HG02981 (cell line): ENCODE results near the gene CAST.
"Not testable (repeated sequence)": the region's sequence is repeated elsewhere in the genome, so short reads cannot be mapped to it uniquely, and the experiment has no call there.

Experiments
- ATAC-seq: cut with Tn5 transposase; IDR thresholded peaks from one replicate; pipeline ENCODE4 v1.9.1; 2021; ENCODE audit warnings: mild to moderate bottlenecking, moderate library complexity; ENCODE audit not compliant: unreplicated experiment

Gene CAST, protein sequence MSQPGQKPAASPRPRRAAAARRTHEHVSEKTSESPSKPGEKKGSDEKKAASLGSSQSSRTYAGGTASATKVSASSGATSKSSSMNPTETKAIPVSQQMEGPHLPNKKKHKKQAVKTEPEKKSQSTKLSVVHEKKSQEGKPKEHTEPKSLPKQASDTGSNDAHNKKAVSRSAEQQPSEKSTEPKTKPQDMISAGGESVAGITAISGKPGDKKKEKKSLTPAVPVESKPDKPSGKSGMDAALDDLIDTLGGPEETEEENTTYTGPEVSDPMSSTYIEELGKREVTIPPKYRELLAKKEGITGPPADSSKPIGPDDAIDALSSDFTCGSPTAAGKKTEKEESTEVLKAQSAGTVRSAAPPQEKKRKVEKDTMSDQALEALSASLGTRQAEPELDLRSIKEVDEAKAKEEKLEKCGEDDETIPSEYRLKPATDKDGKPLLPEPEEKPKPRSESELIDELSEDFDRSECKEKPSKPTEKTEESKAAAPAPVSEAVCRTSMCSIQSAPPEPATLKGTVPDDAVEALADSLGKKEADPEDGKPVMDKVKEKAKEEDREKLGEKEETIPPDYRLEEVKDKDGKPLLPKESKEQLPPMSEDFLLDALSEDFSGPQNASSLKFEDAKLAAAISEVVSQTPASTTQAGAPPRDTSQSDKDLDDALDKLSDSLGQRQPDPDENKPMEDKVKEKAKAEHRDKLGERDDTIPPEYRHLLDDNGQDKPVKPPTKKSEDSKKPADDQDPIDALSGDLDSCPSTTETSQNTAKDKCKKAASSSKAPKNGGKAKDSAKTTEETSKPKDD

DNA sequence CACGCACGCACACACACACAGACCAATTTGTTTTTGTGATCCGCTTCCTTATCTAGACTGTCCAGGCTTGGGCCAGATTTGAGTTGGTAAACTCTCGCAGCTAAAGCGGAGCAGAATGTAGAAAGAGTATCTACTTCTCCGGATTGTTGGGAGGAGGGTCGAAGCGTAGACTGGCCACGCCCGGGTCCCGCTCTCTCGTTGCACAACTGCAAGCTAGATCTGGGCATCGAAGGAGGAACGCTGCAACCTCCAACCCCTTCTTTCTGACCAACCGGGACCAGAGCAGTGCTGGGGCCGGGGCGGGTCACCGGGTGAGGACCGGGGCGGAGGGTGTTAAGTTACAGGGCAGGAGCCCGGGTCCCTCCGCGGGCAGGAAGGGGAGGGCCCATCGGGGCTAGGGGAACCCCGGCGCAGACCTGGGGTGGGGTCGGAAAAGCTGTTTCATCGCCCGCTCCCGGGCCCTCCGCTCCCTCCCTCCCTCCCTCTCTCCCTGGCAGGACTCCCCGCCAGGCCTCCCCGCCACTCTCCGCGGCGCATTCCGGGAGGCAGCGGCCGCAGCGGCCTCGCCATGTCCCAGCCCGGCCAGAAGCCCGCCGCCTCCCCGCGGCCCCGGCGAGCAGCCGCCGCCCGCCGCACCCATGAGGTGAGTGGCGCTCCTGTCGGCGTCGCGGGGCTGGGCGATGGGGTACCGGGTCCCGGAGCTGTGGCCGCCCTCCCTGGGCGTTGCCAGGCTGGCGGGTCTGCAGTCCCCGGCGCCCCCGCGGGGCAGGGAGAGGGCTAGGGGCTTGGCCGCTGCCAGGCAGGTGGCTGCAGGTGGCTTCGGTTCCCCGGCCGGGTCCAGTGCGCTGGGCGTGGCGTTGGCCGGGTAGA, at the start of gene CAST:
TSS of gene CAST (plus strand) at position 522 of the 870 bp plus-strand sequence. CDS start at position 569, 47 bp downstream.
- peak; percentile 51 for ATAC-seq

DNA sequence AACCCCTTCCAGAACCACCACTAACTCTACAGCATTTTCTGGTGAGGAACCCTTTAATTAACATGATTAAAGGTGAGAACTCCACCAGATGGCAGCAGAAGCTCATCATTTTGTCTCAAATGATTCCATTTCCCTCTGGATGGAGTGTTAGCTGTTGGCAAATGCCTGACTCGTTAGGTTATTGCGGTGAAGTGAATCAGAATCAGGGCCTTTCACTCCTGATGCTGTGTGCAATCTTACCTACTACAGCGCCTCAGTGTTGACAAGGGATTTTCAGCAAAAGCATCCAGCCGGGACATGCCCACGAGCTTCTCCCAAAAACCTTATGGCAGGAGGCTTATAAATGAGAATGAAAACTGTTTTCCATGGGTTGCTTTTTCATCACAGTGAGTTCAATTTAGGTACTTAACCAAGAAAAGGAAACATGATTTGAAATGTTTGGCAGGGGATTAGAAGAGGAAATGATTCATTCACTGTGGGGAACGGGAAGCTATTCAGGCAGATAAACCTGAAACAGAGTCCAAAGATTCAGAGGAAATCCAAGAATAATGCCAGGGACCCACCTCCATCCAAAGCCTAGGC, 48.0 kb upstream of the CAST start:
- ATAC-seq = no peak

DNA sequence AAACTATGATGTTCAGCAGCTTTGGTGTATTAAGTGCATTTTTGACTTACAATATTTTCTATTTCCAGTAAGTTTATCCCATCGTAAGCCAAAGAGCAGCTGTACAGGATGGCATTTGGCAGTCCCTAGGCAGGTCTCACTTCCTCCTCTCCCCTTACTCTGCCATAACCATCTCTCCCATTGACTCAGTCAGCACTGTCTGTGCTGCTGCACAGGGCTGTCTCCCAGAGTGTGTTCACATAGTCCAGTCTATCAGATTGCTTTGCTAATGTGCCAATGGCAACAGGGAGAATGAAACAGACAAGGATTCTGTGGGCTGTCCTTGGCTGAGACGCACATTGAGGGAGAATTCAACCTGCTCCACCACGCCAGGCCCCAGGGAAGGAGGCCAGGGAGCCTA, 47.0 kb upstream of the CAST start:
- ATAC-seq = no peak

DNA sequence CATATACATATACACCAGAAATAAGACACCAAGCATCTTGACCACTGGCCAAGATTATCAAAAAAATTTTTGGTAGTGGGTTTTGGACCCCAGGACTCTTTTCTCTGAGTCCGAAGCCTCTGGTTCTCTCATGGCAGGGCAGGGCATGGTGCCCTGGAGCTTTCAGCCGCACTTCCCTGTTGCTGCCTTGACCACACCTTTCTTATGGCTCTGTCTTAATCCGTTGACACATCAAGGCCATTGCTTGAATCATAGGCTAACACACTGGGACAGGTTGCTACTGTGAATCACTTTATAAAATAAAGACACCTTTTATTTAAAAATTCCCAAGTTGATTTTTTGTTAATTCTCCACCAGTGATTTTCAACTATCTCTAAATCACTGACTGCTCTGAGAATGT, 45.4 kb upstream of the CAST start:
- no peak for ATAC-seq

DNA sequence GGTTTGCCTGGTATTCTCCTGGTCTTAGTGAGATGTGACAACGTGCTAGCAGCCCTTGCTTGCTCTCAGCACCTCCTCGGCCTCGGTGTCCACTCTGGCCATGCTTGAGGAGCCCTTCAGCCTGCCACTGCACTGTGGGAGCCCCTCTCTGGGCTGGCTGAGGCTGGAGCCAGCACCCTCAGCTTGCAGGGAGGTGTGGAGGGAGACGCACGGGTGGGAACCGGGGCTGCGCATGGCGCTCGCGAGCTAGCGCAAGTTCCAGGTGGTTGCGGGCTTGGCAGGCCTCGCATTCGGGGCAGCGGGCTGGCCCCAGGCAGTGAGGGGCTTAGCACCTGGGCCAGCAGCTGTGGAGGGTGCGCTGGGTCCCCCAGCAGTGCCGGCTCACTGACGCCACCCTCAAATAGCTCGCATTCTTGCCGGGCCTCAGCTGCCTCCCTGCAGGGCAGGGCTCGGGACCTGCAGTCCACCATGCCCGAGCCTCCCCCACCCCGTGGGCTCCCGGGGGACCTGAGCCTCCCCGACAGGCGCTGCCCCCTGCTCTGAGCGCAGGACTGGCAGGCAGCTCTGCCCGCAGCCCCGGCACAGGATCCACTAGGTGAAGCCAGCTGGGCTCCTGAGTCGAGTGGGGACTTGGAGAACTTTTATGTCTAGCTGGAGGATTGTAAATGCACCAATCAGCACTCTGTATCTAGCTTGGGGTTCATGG, 43.7 kb upstream of the CAST start:
- ATAC-seq = not testable (repeated sequence)

DNA sequence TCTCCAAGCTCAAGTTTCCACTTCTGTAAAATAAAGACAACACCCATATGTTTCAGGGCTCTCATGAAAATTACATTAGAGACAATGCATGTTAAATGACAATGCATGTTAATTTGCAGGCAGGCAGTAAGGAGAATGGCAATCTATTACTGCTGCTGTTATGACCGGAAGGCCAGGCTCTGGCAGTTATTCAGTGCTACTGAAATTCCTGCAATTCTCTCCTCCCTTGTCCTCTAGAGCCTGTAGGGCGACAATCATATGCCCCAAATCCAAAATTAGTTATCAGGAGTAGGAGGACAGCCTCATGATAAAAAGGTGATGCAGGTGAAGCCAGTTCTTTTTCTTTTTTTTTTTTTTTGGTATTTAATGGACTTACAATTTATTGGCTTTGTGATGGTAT, 42.2 kb upstream of the CAST start:
- ATAC-seq = no peak

DNA sequence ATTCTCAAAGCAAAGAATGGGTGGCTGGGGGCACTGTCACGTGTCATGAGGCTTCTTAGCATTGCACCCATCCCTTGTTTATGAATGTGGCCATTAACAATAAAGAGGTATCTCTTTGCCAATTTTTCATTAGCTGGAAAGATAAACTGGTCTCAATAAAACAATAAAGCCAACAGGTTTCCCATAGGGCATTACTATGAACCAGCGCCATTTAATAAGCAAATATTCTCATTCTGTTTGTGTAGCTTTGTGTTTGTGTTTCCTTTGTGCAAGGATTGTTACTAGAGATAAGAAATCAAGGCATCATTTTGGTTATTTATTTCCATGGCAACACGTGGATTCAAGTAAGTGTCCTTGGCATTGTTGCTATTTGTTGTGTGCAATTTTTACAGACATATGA, 37.6 kb upstream of the CAST start:
- no peak for ATAC-seq

DNA sequence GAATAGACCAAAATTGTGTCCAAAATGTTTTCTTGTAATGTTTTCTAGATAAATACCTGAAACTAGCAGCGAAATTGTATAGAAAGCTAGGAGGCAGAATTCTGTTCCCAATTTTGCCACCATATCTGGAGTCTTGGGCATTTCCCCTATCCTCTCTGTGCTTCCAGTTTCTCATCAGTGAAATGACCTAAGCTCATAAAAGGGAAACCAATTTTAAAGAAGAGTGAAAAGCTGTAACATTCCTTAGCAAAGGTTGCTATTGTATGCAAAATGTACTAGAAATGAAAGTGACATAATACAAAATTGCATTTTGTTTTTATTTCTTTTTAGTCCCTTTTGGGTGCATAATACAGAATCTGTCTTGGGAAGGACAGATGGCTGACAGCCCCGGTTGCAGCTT, 36.8 kb upstream of the CAST start:
- ATAC-seq = no peak

DNA sequence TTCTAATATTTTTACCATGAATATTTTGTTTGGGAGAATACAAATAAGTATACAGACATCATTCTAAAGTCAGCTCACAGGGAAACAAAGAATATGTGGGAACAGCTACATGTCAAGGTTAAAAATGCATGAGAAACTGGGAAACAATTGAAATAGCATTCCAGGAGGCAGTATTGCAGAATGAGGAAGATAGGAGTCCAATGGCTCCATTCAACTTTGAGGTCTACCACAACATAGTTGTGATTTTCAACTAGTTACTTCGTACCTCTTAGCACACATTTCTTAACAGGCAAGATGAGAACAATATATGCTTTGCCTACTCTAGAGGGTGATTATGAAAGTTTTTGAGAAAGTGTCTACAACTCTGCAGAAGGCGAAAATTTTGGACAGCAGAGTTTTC, 35.2 kb upstream of the CAST start:
- no peak for ATAC-seq

DNA sequence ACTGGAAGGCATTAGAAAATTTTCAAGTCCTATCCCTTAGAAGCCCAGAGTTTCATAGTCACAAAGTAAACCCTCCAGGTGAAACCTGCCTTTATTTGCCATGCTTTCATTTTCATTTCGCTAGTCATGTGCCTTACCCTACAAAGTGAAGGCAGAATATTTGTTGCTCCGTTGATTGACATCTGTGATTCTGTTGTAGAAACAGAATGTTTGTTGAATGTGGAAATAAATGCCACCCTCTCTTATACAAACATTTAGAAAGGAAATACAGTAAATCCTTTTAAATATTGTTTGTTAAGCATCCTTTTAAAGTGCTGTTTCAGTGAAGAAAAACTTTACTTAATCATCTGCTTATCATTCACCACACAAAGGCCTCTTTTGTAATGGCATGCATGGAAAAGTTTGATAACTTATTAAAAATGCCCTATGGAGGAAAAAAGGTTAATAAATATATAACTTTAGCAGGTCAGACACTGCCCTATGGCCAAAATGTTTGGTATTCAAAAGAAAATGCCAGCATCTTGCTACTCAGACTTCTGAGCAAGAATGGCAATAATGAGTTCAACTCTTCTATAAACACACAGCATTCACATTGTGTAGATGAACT, 34.3 kb upstream of the CAST start:
- no peak for ATAC-seq

DNA sequence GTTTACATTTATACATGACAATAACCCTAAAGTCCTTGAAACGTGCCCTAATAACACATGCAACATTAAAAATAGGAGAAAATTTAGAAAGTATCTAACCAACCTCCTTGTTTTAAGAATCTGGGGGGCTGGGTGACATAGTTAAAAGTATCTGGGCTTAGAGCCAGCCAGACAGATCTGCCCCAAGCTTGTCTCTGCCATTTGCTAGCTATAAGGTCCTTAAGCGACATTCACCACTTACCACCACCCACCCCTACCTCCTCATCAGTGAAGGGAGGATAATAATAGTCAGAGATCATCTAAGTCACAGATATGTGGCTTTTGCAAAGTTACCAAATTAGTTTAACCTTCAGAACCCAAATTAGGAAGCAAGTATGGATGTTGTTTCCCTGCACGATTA, 33.8 kb upstream of the CAST start:
- ATAC-seq = no peak

DNA sequence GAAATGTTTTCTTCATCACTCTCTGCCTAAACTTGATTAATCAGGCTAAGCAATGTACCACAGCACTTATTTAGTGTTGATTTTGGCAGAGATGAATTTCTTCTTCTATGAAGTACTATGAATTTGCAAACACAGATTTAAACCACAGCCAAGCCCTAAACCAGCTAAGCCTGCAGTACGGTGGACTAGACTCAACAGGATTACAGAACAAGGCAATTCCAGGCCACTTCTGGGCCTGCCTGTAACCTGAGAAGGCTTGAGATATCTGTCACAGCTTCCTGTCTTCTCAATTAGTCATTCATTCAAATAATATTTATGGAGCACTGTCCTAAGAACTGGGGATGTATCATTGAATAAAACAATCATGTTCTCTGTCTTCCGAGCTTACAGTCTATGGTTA, 32.4 kb upstream of the CAST start:
- no peak for ATAC-seq

DNA sequence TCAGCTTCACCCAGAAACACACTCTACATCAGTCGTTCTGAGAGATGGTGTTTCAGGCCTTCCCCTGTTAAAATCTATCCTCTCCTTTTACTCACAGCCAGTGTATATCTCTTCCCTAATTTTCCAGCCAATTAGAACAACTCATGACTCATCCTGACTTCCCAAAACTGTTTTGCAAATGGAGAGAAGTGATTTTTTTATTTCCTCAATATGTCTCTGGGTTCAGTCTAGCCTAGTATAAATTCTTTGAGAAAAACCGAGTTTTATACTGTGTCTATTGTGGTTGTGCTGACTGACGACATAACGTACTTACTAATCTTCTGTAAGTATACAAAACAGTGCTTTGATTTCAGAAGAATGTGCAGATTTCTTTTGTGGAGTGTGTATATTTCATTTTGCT, 28.4 kb upstream of the CAST start:
- ATAC-seq = no peak

DNA sequence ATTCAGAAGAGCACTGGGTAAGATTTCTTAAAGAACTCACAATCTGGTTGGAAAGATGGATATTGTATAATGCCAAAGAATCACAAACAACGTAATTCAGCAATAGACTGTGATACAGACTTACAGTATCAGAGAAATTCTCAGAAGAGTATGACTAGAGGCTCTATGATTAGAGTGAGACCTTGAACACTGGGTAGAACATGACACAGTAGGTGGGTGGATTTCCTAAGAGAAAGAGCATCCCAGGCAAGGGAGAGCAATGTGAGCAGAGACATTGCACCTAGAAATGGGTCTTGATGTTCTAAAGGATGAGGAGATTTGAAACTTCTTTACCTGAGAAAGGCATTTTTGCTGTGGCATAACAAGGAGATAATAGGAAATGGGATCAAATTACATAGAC, 27.3 kb upstream of the CAST start:
- ATAC-seq = no peak

DNA sequence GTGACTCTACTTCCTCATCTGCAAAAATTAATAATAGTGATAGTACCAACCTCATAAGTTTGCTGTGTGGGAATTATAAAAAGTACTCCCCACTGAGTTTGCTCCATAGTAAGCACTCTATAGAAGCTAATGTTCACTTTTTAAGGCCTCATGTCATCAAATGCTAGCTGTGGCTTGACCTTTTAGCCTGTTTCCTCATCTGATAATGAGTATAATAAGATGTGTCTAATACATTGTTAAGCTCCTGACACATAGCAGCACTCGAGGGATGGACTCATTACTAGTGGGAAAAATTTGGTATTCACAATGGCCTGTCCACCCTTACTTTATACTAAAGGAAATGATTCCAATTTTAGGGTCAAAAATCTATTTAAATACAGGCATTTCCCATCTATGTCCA, 26.1 kb upstream of the CAST start:
- ATAC-seq = no peak

DNA sequence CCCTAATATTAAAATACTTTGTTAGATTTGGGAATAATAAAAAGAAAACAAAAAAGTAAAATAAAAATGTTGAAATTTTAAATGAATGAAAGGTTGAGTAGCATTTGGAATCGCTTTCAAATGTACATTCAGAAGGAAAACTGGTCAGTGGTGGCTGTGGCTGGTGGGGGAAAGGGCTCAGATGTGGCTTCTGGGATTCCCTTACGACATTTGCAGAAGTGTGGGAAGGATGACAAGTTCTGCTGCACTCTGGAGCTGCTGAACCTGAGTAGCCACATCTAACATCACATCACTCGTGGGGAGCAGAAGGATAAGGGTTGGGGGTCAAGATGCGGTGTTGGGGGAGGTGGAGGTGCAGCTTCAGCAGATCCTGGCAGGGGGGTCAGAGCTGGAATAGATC, 25.6 kb upstream of the CAST start:
- ATAC-seq = no peak

DNA sequence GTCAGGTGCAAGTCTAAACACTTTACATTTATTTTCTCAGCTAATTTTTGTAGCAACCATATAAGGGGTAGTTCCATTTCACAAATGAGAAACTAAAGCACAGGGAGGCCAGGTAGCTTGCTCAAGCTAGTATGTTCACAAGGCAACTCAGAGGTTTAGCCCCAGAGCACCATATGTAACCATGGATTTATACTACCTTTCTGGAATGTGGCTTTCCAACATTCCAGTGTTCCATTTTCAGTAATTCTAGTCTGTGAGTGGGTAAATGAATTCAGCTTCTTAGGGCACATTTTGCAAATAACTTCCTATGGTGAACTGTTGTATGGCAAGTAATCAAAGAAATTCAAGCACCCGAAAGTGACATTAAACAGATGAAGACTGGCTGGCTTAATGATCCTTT, 25.0 kb upstream of the CAST start:
- ATAC-seq = no peak

DNA sequence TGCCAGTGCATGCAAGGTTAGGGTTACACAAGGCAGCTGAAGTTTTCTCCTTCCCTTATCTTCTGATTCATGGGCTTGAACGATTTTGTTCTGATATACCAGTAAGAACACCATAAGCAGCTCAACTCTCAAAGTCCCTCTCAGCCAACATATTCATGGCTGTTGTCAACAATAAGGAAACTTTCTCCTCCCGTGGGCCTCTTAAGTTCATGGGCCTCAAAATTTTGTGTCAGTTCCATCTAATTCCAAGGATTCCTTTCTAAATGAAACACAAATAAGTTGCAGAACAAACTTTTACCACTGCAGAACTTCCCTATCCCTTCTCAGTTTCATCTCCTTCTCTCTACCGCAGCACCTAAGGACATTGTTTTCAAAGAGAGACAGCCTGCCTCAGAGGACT, 23.6 kb upstream of the CAST start:
- ATAC-seq = no peak

DNA sequence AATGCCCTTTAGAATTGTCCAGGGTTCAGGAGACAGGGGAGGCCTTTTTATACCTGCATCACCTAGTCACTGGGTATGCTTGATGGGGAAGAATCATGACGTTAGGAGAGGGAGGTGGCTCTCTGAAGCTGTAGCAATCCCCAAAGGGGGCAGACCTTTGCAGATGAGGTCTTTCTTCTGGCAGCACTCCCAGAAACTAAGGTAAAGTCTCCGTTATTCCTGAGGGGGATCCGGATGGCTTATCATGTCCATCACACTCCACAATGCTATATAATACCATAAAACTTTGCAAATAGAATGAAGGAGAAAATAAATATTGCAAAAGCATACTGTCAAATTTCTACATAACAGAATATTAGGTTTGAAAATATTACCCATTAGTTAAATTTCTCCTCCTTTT, 21.5 kb upstream of the CAST start:
- ATAC-seq = no peak
